NCI-H128 (cell line): Measurements from ENCODE around the gene APLP1.
"Not testable (repeated sequence)": the region's sequence is repeated elsewhere in the genome, so short reads cannot be mapped to it uniquely, and the experiment has no call there.

Experiments used
- DNase-seq: peaks from one replicate; lab custom pipeline; 2025; ENCODE audit not compliant: unreplicated experiment; lab: John Stamatoyannopoulos, UW

APLP1 gene

DNA sequence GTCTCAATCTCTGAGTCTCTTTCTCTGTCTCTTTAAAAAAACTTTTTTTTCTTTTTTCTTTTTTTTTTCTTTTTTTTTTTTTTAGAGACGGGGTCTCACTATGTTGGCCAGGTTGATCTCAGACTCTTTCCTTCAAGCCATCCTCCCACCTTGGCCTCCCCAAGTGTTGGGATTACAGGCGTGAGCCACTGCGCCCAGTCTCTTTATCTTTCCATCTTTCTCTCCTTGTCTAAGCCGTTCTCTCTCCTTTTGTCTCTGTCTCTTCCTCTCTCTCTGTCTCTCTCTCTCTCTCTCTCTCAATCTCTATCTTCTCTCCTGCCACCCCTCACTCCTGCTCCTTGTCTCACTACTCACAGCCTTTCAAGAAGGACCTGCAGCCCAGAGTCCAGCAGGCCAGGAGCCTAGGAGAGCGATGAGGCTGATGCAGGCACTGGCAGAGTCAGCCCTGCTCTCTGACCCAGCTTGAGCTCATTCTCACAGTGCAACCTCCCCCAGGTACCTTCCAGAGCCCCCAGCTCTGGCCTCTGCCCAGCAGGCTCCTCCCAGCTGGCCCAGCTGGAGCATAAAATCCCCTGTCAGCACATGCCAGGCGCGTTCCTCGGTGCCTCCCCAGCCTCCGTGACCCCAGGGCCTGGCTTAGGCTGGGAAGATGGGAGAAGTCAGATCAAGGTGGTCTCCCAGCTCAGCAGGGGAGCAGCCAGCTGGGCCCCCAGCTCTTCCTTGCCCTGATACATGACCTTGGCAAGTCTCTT, 16.2 kb upstream of the APLP1 start, which contains the start of gene NPHS1:
Gene NPHS1 (minus strand): TSS at position 476 of the 752 bp plus-strand sequence. CDS start 667 bp downstream, outside the sequence.
- no peak for DNase-seq

DNA sequence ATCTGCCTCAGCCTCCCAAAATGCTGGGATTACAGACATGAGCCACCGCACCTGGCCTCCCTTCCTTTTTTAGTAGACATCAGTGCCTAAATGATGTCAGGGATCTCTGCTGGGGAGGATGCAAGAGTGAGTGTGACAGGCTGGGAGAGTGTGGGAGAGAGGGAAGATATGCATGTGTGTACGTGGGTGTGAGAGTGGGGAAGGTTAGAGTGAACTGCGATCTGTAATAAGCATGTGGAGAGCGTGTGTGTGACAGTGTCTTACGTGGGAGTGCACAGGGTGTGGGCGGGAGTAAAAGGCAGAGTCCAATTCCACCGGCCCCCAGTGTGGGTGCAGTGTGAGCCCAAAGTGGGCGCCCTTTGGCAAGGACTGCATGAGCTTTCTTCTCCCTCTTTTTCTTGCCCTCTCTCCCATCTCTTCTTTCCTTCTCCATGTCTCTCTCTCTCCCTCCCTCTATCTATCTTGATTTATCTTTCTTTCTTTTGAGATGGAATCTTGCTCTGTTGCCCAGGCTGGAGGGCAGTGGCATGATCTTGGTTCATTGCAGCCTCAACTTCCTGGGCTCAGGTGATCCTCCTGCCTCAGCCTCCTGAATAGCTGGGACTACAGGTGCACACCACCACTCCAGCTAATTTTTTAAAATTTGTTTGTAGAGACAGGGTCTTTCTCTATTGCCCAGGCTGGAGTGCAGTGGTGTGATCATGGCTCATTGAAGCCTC, 15.2 kb upstream of the APLP1 start:
- DNase-seq, result no peak

DNA sequence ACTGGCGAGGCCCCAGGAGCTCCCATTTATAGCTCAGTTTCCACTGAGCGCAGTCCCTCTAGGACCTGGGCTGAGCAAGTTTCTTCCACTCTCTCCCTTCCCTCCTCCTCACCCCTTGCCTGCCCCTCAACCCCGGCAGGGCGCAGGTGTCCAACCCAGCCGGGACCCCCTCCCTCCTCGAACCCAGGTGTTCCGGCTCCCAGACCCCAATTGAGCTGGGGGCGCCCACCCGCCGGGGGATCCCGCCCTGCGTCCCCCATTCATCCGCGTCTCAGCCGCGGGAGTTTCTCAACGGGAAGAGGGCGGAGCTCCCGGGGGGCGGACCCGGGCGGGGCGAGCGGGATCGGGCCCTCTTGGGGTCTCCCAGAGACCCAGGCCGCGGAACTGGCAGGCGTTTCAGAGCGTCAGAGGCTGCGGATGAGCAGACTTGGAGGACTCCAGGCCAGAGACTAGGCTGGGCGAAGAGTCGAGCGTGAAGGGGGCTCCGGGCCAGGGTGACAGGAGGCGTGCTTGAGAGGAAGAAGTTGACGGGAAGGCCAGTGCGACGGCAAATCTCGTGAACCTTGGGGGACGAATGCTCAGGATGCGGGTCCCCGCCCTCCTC, 11.7 kb upstream of the APLP1 start, which contains the start of gene KIRREL2:
Gene KIRREL2 (plus strand): TSS at position 366 of the 604 bp plus-strand sequence. CDS start 209 bp downstream, at position 575.
- DNase-seq, result no peak

DNA sequence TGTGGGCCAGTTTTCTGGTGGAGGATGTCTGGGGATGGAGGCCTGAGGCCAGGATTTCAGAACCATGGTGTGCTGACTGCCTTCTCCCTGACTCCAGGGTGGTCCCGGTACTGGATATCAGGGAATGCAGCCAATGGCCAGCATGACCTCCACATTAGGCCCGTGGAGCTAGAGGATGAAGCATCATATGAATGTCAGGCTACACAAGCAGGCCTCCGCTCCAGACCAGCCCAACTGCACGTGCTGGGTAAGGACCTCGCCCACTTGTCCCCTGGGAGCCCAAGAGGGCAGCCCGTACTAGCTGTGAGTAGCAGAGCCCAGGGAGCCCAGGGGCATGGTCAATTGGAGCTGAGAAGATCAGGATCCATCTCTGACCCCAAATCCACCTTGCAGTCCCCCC, 10.1 kb upstream of the APLP1 start:
- DNase-seq, result no peak

DNA sequence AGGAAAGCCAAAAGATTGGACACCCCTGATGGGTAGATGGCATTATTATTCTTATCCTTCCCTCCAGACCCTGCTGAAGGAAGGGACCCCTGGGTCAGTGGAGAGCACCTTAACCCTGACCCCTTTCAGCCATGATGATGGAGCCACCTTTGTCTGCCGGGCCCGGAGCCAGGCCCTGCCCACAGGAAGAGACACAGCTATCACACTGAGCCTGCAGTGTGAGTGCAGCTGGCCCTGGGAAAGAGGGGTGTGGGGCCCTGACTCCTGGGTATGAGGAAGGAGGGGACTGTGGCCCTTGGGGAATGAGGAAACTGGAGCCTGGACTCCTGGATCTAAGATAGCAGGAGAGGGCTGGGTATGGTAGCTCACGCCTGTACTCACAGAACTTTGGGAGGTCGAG, 9.0 kb upstream of the APLP1 start:
- no peak for DNase-seq

DNA sequence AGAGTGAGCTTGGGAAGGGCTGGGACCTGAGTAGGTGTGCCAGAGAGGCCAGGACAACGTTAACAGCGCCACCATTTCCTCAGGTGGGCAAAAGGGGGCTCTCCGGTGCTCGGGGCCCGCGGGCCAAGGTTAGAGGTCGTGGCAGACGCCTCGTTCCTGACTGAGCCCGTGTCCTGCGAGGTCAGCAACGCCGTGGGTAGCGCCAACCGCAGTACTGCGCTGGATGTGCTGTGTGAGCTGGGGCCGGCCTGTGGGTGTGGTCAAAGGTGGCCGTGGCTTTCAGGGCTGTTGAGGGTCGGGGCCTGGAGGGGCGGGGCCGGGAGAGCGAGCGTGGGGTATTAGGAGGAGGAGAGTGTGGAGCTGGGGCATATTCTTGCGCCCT, 7.9 kb upstream of the APLP1 start:
- no peak for DNase-seq

DNA sequence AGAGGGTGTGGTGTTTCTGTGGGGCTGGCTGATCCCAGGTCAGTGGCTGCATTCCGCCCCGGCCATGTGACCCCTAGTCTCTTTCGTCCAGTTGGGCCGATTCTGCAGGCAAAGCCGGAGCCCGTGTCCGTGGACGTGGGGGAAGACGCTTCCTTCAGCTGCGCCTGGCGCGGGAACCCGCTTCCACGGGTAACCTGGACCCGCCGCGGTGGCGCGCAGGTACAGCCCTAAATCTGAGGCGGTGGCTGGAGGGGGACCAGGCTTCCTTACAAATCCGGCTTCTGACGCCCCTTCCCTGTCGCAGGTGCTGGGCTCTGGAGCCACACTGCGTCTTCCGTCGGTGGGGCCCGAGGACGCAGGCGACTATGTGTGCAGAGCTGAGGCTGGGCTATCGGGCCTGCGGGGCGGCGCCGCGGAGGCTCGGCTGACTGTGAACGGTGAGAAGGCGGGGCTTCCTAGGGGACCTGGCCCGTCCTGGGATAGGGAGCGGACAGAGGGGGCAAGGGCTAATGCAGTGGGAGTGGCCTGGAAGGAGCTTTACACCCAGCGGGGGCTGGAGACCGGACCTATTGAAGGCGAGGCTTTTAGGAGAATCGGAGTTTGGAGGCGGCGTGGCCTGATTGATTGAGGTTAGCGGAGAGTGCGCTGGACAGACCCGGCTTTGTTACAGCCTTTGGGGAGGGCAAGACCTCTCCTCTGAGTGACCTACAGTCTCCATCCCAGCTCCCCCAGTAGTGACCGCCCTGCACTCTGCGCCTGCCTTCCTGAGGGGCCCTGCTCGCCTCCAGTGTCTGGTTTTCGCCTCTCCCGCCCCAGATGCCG, 7.3 kb upstream of the APLP1 start:
- no peak for DNase-seq

DNA sequence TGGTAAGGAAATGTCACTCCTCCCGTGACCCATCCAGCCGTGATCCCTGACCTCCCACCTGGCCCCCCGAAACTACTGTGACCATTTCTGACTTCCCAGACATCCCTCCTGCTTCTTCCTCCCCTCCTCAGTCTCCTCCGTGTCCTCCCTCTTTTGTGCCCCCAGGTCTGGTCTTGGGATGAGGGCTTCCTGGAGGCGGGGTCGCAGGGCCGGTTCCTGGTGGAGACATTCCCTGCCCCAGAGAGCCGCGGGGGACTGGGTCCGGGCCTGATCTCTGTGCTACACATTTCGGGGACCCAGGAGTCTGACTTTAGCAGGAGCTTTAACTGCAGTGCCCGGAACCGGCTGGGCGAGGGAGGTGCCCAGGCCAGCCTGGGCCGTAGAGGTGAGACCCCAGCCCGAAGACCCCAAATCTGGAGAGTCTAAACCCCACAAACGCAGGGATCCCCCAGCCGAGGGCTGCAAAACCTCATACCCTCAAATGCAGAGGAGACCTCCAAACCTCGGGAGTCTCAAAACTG, 6.7 kb upstream of the APLP1 start:
- DNase-seq, result no peak

DNA sequence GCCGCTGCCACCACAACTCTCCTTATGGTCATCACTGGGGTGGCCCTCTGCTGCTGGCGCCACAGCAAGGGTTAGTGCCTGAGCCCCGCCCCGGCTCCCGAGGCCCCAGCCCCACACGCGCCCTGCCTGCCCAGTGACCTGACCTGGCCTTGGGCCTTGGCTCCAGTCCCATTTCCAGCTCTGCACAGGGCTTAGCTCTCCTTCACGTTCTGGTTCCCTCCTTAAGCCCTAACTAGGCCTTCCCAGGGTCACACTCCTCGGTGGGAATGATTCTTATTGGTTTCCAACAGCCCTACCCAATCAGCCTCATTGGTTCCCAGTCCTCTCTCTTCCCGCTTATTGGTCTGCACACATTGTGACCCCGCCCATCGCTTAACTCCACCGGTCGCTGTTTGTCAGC, 5.8 kb upstream of the APLP1 start:
- DNase-seq, result no peak

DNA sequence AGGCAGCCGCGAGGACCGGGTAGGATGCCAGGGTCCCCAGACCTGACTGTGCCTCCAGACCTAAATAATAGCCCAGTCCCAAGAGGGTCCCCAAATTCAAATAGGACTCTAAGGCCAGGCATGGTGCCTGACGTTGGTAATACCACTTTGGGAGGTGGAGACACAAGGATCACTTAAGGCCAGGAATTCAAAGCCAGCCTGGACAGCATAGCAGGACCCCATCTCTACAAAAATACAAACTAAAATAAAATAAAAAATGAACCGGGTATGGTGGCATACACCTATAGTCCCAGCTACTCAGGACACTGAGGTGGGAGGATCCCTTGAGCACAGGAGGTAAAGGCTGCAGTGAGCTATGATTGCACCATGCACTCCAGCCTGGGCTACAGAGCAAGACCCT, 5.4 kb upstream of the APLP1 start:
- DNase-seq, result no peak

DNA sequence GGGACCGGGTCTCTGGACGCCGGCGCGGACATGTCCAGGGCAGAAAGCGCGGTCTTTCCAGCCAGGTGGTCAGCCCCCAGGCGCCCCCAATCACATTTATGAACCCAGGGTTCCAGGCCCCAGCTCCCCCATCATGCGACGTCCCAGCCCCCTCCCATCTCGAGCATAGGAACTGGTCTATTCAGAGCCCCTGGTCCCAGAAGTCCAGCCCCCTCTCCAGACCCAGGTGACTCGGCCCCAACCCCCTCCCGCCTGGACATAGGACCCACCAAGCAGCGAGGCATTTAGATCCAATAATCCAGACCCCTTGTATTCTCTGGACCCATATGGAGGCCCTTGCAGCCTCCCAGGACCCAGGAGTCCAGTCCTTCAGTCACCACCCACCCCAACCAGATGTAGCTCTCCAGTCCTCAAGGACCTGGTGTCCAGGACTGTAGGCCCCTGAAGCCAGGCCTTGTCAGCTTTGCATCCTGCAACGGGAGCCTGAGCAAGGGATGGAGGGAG, 501 bp downstream of the APLP1 start:
- no peak for DNase-seq

DNA sequence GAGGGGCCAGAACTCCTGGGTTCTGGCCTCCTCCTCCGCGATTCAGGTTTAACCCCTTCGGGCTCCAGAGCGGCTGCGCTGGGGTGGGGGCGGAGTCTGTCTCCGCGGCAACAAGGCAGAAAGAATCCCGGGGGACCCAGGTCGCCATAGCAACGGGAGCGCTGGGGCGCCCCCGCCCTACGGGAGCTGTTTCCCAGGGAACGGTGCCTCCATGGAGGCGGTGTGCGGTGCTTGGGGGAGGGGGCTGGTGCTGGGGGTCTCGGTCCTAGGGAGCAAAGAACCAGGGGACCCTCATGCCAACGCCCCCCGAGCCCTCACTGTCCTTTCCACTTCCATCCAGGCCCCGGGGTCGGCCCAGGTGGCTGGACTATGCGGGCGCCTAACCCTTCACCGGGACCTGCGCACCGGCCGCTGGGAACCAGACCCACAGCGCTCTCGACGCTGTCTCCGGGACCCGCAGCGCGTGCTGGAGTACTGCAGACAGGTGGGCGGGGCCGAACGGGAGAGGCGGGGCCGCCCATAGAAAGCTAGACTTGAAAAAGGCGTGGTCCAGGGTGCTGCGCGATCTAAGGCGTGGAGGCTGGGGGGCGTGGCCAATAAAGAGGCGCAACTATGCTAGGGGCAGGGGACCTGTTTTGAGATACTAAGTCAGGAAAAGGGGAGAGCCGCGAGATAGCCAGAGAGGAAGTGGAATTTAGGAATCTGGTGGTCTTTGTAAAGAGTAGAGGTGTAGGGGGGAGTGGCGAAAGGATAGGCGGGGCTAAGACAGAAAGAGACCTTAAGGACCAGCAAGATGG, 1.2 kb downstream of the APLP1 start:
- DNase-seq, result peak; percentile 87

DNA sequence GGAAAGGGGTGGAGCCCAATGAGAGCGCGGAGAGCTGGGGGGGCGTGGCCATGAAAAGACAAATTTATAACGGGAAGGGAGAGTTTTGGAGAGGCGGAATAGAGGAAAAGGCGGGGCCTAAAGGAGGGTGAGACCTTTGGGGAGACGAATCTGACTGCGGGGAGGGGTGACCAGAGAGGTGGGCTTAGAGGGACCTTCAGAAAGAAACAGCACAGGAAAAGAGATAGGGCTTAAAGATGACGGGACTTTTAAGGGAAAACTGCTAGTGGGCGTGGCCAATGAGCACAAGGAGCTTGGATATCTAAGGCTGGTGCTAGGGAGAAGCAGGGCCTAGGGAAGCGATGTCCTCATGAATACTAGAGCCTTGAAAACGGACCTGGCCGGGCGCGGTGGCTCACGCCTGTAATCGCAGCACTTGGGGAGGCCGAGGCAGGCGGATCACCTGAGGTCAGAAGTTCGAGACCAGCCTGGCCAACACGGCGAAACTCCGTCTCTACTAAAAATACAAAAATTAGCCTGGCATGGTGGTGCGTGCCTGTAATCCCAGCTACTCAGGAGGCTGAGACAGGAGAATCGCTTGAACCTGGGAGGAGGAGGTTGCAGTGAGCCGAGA, 1.9 kb downstream of the APLP1 start:
- DNase-seq, result not testable (repeated sequence)

DNA sequence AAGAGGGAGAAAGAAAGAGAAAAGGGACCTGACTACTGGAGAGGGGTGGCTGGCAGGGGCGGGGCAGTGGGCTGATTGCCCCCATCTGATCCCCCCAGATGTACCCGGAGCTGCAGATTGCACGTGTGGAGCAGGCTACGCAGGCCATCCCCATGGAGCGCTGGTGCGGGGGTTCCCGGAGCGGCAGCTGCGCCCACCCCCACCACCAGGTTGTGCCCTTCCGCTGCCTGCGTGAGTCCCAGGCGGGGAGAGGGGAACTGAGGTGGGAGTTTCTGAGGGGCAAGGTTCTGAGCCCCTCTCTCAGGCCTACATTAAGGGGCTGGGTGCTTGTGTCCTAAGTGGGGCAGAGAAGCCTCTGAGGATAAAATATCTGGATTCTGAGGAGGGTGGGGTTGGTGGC, 2.4 kb downstream of the APLP1 start:
- no peak for DNase-seq

DNA sequence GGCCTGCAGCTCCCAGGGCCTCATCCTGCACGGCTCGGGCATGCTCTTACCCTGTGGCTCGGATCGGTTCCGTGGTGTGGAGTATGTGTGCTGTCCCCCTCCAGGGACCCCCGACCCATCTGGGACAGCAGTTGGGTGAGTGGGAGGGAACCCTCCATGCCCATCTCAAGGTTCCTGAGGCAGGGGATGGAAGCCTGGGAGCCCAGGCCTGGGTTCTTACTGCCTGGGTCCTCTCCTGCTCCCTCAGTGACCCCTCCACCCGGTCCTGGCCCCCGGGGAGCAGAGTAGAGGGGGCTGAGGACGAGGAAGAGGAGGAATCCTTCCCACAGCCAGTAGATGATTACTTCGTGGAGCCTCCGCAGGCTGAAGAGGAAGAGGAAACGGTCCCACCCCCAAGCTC, 3.2 kb downstream of the APLP1 start:
- DNase-seq, result no peak

DNA sequence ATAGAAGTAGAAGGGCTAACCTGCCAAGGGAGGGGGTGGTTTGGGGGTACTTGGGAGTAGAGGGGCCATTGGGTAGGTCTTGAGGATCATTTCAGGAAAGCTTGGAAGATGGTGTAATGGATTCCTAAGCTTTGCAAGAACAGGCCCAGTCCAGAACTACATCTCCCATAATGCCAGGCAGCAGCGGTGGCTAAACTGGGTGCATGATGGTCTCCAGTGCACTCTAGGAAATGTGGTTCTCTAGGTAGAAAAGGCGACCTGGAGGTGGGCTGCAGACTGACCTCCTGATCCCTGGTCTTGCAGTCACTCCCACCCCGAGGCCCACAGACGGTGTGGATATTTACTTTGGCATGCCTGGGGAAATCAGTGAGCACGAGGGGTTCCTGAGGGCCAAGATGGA, 3.8 kb downstream of the APLP1 start:
- no peak for DNase-seq

DNA sequence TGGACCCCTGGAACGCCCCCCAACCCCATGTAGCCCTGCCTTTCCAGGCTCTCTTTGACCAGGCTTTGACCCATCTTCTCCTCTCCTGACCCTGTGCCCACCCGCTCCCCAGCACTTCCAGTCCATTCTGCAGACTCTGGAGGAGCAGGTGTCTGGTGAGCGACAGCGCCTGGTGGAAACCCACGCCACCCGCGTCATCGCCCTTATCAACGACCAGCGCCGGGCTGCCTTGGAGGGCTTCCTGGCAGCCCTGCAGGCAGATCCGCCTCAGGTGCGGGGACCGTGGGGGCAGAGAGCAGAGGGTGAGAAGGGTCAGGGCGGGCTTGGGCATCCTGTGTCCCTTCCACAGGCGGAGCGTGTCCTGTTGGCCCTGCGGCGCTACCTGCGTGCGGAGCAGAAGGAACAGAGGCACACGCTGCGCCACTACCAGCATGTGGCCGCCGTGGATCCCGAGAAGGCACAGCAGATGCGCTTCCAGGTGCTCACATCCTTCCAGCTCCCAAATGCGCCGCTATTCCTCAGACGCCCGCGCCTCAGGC, 6.1 kb downstream of the APLP1 start:
- no peak for DNase-seq

DNA sequence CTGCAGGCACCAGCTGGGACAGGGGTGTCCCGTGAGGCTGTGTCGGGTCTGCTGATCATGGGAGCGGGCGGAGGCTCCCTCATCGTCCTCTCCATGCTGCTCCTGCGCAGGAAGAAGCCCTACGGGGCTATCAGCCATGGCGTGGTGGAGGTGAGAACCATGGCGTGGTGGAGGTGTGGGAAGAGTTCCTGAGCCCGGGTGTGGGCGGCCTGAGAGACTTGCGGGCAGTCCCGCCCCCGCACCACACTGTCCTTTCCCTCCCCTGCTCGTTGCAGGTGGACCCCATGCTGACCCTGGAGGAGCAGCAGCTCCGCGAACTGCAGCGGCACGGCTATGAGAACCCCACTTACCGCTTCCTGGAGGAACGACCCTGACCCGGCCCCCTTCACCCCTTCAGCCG, 10.7 kb downstream of the APLP1 start:
- no peak for DNase-seq

DNA sequence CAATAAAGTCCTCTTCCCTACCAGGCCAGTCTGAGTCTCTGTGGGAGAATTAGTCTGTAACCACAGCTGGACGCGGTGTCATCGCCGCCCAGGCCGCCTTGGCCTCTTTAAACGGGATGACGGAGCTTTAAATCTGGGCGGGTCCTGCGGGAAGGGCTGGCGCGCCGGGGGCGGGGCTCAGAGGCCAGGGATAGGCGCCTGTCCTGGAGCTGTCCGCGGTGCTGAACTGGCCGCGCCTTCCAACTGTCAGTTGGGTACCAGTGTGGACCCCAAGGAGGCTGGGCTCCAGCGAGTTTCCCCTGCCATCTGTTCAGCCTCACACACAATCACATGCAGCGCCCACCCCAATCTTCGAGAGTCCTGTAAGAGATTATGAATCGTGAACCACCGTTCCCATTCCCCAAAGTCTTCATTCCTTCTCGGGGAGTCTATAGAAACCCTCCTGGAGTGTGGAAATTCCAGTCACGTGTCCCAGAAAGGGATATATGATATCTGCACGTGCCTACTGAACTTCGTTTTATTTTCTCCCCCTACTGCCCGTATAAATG, 11.5 kb downstream of the APLP1 start:
- DNase-seq, result no peak
